GM19240 (cell line): Measurements from ENCODE around the gene IPO9.

Experiments used
- DNase-seq: peaks from one replicate; pipeline ENCODE4 v3.0.0; 2011; ENCODE audit warnings: low spot score; ENCODE audit not compliant: insufficient read length

Gene IPO9

GRCh38 chr1:201828820-201829774 lies at the start of gene IPO9:
IPO9 (plus strand) TSS chr1:201829157; CDS start chr1:201829210, 53 bp downstream.
- DNase-seq: peak; percentile 91

DNA sequence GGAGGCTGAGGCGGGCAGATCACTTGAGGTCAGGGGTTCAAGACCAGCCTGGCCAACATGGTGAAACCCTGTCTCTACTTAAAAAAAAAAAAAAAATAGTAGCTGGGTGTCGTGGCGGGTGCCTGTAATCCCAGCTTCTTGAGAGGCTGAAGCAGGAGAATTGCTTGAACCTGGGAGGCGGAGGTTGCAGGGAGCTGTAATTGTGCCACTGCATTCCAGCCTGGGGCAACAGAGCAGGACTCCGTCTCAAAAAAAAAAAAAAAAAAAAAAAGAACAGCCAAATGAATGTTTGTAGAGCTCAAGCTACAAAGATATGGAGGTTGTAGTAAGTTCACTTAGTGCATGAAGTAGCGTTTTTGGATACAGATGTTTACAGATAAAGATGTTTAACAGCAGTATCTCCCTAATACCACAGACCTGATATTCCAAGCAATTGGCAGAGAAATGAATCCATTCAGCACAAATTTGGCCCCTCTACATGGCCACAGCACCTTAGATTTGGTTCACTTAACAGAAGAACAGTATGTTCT lies 49.5 kb upstream of the IPO9 start:
- DNase-seq: no peak

- DNase-seq: no peak
Measured at GRCh38 chr1:201780952-201781351, 48.0 kb upstream of the IPO9 start.

DNA sequence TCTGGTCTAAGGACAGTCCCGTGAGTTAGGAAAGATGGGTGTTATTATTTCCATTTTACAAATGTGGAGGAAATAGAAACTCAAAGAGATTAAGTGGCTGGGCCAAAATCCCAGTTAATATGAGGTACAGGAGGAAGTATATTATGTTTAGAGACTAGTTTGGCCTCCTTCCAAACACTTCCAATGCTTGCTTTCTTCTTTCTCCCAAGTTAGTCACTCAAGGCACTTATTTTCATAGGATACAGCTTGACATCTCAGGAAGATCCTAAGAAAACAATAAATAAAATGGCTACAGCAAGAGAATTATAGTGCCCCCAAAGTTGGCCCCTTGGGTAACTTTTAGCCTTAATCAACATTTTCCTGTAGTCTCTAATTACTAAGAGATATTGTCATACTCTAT lies 47.5 kb upstream of the IPO9 start:
- DNase-seq: no peak

GRCh38 chr1:201782353-201782752 lies 46.6 kb upstream of the IPO9 start:
- no peak for DNase-seq

- DNase-seq: no peak
Measured at GRCh38 chr1:201783058-201783457, 45.9 kb upstream of the IPO9 start.

- no peak for DNase-seq
Measured at GRCh38 chr1:201783572-201783971, 45.4 kb upstream of the IPO9 start.

DNA sequence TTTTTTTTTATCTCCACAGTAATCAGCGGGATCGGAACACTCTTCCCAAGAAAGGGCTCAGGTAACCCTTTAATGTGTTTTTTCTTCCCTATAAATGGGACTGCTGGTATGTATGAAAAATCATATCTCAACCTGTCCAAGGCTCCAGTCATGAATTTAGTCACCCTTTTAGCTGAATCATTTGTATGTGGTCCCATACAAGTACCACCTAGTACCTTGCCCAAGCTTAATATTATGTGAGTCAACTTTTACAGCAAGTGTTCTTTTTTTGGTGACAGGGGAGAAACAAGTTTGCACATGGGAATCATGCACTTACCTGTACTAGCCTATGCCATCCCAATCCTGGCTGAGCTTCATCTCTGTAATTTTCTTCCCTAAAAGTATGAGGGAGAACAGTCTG lies 43.7 kb upstream of the IPO9 start:
- no peak for DNase-seq

GRCh38 chr1:201786824-201787223 lies 42.1 kb upstream of the IPO9 start:
- no peak for DNase-seq

DNA sequence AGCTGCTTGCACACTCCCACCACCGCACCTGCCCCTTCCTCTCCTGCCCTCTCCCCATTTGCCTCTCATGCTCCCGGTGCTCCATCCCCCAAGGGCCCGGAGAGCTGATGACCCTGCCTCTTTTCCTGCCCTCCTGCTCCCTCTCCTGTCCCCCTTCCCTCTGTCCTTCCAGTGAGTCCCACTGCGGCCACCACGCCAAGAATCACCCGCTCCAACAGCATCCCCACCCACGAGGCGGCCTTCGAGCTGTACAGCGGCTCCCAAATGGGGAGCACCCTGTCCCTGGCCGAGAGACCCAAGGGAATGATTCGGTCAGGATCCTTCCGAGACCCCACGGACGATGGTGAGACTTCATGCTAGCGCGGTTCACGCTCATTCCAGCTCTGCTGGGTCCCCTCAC lies 40.7 kb upstream of the IPO9 start:
- no peak for DNase-seq

GRCh38 chr1:201789245-201789644 lies 39.7 kb upstream of the IPO9 start:
- DNase-seq: no peak

DNA sequence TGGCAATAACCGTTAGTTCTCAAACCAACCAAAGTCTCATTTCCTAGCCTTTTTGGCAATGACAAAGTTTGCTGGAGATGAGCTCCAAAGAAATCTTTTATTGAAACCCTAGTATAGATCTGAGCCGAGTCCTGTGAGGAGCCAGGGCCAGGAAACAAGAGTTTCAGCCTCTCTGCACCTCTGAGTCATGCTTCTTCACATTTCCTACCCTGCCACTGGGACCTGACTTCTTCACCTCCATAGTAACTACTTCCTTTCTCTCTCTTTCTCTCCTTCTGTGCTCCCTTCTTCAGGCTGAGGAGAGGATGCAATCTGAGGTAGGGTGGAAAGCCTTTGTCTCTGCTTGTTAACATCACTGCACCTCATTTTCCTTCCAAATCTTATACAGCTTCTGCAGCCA lies 38.7 kb upstream of the IPO9 start:
- DNase-seq: no peak

GRCh38 chr1:201791051-201791778 lies 37.7 kb upstream of the IPO9 start:
- DNase-seq: no peak

DNA sequence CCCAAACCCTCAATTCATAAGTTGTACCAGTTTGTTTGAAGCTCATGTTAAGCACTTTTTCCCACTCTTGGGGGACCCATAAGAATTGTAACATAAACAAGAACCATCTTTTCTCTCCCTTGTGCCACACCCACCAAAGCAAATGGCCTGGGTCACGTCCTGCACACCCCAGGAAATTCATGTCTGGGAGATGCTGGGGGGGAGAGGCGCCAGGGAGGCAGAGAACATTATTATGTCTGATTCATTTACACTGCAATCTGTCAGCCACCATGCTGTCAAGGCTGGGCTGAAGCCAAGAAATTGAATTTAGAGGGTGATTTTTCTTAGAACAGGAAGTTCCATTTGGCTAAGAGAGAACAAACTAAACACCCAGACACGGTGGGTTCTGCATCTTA lies 37.2 kb upstream of the IPO9 start:
- DNase-seq: no peak

- peak; percentile 79 for DNase-seq
Measured at GRCh38 chr1:201792534-201793305, 36.2 kb upstream of the IPO9 start.

- DNase-seq: no peak
Measured at GRCh38 chr1:201793306-201793925, 35.5 kb upstream of the IPO9 start.

- DNase-seq: no peak
Measured at GRCh38 chr1:201795066-201795465, 33.9 kb upstream of the IPO9 start.

DNA sequence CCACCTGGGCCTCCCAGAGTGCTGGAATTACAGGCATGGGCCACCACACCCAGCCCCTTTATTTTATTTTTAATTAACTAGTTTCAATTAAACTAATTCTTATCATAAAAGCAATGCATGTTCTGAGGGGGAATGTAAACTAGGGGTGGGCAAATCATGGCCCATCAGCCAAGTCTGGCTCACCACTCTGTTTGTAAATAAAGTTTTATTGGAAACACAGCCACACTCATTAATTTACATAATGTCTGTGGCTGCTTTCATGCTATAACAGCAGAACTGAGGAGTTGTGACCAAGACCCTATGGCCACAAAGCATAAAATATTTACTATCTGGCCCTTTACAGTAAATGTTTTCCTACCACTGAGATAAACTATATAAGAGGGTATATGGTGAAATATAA lies 28.7 kb upstream of the IPO9 start:
- no peak for DNase-seq

GRCh38 chr1:201806801-201807200 lies 22.2 kb upstream of the IPO9 start:
- no peak for DNase-seq

GRCh38 chr1:201807958-201808632 lies 20.9 kb upstream of the IPO9 start:
- no peak for DNase-seq

GRCh38 chr1:201808633-201808990 lies 20.3 kb upstream of the IPO9 start:
- DNase-seq: no peak
